Measurements from ENCODE around the gene TMEM143.
"Not testable (repeated sequence)": the region's sequence is repeated elsewhere in the genome, so short reads cannot be mapped to it uniquely, and the experiment has no call there.

Gene TMEM143

DNA sequence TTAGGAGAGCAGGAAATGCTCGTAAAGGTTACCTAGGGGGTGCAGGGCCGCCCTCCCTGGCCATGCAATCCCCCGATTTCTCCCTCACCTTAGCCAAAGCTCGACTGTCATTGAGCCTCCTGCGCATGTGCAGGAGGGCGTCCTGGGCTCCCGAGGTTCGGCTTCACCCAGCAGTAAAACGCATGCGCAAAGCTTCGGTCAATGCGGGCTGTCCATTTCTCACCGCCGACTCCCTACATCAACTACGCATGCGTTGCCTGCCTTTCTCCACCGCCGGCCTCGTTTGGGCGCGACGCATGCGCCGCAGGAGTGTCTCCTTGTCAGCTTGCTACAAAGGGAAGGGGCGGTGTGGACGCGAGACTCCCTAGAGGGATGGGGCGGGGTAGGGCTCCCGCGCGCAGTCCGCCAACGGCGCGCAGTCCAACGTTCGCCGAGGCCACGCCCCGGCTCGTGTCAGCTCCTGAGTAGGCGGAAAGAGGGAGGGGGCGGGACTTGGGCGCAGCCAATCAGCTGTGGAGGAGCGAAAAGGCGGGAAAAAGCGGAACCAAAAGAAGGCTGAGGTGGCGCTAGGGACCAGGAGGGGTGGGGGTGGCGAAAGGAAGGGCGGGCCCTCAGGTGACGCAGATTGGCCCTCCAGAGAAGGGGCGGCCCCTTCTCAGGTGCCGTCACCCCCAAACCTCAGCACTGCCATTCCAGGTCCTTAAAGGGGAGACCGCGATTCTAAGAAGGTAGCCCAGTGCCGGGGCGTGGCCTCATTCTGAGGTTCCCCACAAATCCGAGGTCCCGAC lies at the start of gene TMEM143, which contains the start of gene SYNGR4:
Gene TMEM143, minus strand, starts transcription at position 131 of the 788 bp plus-strand sequence. Its CDS starts 20 bp downstream, at position 111.
Gene SYNGR4, plus strand, starts transcription at position 558 of the 788 bp plus-strand sequence. CDS start 1,476 bp downstream, outside the sequence.
- peak; percentile 97 for DNase-seq (ENCODE audit: low read depth)

DNA sequence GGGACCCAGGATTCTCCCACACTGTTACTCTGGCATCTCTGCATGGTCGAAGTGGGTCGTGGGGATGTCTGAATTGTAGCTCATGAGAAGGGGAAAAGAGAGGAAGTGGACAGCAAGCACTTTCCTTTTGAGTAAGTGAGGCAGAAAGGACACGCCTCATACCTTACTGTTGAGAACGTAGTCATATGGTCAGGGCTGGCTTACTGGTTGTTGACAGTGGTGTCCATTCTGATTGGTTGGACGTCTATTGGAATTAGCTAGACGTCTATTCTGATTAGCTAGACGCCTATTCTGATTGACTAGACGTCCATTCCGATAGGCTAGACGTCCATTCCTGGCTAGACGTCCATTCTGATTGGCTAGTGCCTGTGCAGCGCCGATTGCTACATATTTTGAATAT lies 42.1 kb upstream of the TMEM143 start:
- DNase-seq (ENCODE audit: low read depth) = no peak

DNA sequence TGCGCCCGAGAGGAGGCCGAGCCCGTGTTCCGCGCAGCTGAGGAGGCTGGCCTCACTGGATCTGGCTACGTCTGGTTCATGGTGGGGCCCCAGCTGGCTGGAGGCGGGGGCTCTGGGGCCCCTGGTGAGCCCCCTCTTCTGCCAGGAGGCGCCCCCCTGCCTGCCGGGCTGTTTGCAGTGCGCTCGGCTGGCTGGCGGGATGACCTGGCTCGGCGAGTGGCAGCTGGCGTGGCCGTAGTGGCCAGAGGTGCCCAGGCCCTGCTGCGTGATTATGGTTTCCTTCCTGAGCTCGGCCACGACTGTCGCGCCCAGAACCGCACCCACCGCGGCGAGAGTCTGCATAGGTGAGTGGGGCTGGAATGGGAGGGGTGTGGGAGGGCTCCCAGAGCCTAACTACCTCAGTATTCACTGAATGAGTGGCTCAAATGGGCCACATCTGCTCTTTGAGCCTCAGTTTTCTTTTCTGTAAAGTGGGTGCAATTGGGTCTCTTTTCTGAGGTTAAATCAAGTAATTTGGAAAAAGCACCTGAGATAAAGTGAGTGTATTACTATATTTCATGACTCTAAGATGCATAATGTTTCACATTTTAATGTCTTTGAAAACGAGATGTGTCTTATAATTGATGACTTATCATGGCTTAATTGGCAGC lies 41.4 kb upstream of the TMEM143 start:
- no peak for DNase-seq (ENCODE audit: low read depth)

DNA sequence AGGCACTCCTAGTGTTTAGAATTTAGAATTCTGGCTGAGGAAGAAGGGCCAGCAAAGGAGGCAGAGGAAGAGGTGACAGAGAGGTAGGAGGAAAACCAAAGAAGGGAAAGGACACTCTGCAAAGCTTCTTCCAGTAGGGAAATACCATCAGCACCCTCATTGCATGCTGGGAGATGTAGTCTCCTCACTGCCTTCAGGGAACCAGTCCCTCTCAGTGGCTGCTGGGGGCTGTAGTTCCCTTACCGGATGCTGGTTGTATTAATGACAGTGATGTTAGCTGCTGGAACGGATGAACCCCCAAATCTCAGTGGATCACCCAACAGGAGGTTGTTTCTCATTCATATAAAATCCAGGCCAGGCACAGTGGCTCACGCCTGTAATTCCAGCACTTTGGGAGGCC lies 39.9 kb upstream of the TMEM143 start:
- DNase-seq (ENCODE audit: low read depth) = peak; percentile 24

DNA sequence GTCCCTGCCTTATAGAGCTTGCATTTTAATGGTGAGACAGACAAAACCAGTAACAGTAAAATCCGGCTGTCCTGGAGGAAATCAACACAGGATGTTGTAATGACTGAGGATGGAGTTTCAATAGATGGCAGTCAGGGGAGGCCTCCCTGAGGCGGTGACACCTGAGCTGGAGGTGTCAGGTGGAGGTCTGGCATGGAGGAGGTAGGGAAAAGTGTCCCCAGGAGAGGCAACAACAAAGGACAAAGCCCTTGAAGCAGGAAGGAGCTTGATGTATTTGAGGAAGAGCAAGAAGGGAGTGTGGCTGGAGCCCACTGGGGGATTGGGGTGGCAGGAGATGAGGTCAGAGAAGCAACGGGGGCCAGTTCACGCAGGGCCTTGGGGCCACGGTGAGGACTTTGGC lies 37.5 kb upstream of the TMEM143 start:
- DNase-seq (ENCODE audit: low read depth) = no peak

DNA sequence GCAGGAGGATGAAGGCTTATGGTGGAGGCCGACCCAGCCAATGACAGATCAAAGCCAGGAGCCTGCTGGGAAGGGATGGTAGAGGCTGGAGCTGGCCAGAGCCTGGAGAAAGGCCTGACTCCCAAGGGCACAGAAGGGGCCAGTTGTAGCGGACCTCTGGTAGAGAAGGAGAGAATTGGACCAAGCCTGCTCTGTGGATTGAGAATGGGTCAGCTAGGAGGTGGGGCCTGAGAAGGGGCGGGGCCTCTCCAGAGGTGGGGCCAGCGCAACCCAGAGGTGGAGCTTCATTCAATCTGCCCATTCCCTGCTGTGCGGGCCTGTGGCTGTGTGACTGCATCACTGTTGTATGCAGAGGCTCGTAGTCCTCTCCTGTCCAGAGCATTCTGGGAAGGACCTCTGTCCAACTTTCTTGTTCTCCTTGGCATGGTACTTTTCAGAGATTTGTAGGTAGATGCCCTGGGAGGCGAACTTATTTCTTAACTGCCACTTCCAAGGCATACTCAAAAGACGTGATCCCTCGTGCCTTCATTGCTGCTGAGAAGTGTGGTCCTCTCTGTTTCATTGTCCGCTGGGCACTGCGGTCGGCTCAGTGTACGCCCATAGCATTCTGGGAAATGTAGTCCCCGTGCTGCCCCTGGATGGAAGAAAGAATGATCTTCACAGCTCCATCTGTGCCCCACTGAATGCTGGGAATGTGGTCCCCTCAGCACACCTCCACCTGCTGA lies 36.4 kb upstream of the TMEM143 start:
- no peak for DNase-seq (ENCODE audit: low read depth)

DNA sequence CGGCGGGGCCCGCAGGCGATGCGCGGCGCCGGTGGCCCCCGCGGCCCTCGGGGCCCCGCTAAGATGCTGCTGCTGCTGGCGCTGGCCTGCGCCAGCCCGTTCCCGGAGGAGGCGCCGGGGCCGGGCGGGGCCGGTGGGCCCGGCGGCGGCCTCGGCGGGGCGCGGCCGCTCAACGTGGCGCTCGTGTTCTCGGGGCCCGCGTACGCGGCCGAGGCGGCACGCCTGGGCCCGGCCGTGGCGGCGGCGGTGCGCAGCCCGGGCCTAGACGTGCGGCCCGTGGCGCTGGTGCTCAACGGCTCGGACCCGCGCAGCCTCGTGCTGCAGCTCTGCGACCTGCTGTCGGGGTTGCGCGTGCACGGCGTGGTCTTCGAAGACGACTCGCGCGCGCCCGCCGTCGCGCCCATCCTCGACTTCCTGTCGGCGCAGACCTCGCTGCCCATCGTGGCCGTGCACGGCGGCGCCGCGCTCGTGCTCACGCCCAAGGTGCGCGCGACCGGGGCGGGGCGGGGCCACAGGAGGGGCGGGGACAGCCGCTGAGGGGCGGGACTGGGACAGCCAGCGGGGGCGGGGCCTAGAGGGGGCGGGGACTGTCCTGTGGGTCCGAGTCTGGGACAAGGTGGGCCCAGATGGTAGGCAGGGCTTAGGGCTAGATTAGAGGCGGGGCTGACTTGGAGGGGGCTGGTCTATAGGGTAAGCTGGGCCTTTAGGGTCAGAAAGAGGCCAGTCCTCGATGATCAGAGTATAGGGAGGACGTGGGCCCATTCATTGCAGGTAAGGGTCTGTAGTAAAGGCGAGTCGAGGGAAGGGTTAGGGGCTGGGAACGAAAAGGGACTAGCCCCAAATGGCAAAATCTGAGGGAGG lies 34.9 kb upstream of the TMEM143 start:
- DNase-seq (ENCODE audit: low read depth) = peak; percentile 75

DNA sequence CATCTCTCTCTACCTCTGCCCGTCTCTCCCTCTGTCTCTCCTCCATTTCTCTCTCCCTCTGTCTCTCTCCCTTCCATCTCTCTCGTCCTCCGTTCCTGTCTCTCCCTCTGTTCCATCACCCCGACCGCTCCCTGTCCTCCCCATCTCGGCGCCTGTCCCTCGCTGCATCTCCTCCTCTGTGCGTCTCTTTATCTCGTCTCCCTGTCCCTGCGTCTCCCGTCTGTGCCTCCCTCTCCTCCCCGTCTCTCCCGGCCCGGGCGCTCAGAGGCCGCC lies 34.3 kb upstream of the TMEM143 start:
- no peak for DNase-seq (ENCODE audit: low read depth)

DNA sequence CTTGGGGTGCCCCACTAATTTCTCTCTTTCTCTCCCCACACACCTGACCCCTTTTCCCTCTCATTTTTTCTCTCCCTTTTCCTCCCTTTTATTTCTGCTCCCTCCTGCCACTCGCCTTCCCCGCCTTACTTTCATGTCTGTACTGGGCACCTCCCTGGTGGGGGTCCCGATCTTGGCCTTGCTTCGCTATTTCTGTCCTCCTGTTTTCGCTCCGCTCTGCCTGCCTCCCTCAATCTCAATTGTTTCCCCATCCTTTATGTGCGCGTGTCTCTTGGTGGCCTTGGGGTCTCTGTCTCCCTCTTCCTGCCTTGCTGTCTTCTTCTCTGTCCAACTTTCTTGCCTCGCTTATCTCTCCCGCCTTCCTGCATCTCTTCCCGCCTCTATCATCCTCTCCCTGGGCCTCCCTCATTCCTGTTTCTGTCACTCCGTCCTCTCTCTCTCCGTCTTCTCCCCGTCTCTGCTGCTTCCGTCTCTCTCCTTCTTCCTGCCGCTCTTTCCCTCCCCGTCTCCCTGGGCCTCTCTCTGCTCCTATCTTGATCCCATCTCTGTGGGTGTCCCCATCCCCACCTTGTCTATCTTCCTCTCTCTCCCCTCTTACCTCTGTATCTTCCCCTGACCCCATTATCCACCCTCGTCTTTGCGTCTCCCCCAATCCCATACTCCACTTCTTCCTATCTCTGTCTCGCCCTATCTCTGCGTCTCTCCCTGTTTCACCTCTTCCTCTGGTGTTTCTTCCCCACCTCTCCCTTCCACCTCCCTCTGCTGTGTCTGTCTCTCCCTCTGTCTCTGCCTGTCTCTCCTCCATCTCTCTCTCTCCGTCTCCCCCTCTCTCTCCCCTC lies 33.7 kb upstream of the TMEM143 start:
- no peak for DNase-seq (ENCODE audit: low read depth)

DNA sequence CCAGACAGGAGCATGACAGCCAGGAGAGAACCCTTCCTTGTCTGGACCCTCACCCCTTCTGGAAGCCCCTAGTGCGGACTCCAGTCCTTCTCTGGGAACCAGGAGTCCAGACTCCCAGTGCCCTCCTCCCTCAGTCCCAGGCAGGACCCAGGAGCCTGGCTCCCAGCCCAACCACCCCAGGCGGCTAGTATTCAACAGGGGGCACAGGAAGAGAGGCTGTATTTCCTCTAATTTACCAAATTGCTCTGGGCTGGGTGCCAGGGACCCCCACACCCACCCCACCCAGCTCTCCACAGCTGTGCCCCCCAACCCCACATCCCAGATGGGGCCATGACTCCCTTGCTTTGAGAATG lies 33.1 kb upstream of the TMEM143 start:
- DNase-seq (ENCODE audit: low read depth) = no peak

DNA sequence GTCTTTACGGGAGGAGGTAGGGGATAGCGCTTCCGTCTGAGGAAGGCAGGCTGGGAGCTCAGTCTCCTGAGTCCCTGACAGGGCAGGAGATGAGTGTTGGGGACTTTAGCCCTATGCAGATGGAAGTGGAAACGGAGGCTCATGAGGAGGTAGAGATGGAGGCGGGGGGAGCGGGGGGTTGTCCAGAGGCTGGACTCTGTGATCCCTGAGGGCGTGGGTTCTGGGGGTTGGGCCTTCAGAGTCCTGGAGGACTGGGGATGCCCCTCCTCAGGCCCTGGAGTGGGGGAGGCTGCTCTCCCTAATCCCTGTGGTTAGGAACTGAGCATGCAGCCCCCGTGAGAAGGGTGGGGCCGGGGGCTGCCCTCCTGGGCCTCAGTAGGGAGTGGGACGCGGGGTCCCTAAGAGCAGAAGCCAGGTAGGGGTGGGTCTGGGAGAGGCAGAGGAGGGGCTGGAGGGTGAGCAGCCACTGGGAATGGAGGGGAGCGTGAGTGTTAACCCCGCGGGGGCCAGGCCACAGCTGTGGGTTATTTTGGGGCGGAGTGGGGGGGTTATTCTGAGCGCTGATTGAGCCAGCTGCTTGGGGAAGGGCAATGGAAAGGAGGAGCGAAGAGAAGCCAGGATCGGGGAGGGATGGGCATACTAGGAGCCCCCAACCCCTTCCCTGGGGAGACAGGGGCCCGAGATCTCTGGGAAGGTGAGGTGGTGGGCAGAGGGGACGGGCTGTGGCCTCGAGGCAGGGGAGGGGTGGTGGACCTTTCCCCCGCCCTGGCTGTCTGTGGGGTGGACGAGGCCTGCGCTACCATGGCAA lies 32.5 kb upstream of the TMEM143 start:
- no peak for DNase-seq (ENCODE audit: low read depth)

DNA sequence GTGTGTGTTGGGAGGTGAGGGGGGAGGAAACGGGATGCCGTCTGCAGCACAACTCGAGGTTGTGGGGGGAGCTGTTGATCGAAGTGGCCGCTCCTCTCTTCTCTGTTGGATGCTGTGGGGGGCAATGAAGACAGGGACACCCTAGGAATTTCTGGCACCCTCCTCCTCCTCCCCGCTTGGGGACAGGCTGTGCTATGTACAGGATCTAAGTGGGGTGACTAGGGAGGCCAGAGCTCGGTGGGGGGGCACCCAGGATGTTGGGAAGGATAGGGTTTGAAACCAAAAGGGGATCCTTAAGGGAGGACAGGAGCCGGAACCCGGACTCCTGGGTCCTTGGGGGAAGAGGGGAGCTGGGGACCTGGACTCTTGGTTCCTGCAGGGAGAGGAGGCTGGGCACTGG lies 31.8 kb upstream of the TMEM143 start:
- DNase-seq (ENCODE audit: low read depth) = no peak

DNA sequence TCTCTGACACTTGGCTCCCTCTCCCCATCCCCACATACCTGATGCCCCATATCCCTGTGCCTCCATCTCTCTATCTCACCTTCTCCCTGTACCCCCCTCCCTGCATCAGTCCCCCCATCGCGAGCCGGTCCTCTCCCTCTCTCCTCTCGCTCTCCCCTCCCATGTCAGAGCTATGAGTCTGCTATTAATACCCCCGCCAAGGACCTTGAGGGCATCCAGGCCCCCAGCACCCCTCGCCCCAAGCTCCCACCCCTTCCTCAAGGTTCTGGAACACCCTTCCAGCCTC lies 31.4 kb upstream of the TMEM143 start:
- DNase-seq (ENCODE audit: low read depth) = no peak

DNA sequence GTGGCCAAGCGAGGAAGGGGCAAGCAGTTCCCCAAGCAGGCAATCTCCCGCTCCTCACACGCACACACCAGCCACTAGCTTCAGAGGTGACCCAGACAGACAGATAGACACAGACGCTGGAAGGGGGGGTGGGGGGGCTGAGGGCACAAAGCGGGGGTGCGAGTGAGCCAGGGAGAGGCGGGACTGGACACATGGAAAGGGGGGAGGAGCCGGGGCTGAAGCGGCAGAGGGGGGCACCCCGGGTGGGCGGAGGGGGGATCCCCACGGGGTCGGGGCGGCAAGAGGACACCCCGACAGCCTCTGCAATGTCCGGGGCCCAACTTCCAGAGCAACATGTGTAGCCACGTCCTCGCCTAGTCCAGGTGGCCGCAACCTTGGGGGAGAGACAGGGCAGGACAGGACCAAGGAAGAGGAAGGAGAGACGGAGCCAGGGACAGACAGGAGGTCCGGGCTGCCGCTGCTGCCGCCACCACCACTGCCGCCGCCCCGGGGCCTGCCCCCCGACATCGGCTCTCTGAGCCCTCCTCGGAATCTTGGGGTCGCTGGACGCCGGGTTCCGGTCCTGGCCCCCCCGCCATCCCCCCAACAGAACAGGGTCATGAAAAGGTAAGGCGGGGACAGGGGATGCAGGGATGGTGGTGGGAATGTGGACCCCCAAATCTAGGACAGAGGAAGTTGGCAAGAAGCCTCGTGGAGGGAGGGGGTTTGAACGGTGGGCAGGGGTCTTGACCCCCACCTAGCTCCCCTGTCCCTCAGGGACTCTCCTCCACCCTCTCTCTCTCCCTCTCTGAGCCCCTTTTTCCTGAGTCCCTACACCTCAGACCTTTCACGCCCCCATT lies 30.8 kb upstream of the TMEM143 start:
- DNase-seq (ENCODE audit: low read depth) = no peak

DNA sequence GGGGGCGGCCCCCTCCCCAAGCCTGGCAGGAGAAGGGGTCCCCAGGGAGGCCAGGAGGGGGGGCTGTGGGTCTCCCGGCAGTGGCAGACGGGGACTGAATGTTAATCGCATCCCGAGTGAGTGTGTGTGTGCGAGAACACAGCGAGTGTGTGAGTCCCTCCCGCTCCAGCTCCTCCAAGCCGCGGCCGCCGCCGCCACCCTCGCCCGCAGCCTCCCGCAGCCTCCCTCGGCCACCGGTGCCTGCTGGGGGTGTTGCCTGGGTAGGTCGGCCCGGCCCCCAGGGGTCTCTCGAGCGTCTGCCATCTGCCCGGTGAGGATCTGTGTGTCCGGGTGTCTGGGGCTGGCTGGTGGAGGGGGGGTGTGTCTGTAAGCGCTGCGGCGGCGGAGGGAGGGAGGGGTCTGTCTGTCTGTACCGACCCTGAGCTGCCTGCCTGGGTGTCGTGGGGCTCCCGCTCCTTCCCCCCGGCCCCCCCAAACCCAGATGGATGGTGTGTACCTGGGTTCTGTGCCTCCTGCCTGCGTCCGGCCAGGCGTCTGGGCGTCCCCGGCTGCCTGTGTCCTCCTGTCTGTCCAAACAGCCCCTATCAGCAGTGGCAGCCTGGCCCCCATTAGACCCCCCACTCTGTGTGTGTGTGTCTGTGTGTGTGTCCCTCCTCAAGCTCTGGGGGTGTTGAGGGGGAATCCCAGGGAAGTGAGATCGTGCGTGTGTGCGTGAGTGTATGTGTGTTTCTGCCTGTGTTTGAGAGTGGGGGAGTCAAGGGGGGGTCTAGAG lies 30.0 kb upstream of the TMEM143 start, which contains the start of gene GRIN2D:
Gene GRIN2D, plus strand, starts transcription at position 110 of the 772 bp plus-strand sequence. CDS start 4,725 bp downstream, outside the sequence.
- no peak for DNase-seq (ENCODE audit: low read depth)

DNA sequence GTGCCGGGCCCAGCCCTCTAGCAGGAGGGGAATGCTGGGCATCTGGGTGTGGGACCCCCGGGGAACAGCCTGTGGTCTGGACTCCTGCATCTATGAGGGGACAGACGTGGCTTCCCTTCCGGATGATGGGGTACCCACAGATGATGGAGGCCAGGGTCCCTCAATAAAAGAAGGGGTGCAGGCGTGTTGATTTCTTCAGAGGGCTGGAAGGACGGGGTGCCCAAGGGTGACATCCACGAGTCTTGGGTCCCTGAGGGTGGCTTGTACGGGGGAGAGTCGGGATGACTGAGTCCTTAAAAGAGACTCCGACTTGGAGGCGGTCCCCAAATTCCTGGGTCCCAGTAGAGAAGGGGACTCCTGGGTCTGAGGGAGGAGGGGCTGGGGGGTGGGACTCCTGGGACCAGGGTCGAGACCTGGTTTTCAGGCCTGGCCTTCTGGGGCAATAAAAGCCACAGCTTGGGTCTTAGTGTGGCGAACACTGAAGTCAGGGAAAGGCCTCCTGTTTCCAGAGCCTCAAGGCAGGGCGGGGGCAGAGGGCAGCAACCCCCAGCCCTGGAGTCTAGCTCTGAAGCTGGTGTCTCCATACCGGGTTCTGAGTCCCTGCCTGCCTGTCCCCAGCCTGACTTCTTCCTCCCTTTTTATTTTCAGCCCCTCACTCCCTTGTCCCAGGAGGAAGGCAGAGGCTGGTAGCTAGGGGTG lies 29.3 kb upstream of the TMEM143 start:
- no peak for DNase-seq (ENCODE audit: low read depth)

DNA sequence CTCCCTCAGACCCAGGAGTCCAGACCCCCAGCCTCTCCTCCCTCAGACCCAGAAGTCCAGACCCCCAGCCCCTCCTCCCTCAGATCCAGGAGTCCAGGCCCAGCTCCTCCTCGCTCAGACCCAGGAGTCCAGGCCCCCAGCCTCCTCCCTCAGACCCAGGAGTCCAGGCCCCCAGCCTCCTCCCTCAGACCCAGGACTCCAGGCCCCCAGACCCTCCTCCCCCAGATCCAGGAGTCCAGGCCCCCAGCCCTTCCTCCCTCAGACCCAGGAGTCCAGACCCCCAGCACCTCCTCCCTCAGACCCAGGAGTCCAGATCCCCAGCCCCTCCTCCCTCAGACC lies 28.2 kb upstream of the TMEM143 start:
- DNase-seq (ENCODE audit: low read depth) = not testable (repeated sequence)

All from stimulated activated CD4-positive, alpha-beta T cell treated with anti-CD3 and anti-CD28 coated beads, Interleukin-2, amount 100 ng/mL, for 4 hours (primary cell).